HG02588 (cell line): ENCODE data around the gene CD101.
"Not testable (repeated sequence)": the region's sequence is repeated elsewhere in the genome, so short reads cannot be mapped to it uniquely, and the experiment has no call there.

Source experiments
- ATAC-seq: cut with Tn5 transposase; IDR thresholded peaks from one replicate; pipeline ENCODE4 v1.9.1; 2021; ENCODE audit warnings: mild to moderate bottlenecking, moderate library complexity; ENCODE audit not compliant: unreplicated experiment

CD101 gene, protein sequence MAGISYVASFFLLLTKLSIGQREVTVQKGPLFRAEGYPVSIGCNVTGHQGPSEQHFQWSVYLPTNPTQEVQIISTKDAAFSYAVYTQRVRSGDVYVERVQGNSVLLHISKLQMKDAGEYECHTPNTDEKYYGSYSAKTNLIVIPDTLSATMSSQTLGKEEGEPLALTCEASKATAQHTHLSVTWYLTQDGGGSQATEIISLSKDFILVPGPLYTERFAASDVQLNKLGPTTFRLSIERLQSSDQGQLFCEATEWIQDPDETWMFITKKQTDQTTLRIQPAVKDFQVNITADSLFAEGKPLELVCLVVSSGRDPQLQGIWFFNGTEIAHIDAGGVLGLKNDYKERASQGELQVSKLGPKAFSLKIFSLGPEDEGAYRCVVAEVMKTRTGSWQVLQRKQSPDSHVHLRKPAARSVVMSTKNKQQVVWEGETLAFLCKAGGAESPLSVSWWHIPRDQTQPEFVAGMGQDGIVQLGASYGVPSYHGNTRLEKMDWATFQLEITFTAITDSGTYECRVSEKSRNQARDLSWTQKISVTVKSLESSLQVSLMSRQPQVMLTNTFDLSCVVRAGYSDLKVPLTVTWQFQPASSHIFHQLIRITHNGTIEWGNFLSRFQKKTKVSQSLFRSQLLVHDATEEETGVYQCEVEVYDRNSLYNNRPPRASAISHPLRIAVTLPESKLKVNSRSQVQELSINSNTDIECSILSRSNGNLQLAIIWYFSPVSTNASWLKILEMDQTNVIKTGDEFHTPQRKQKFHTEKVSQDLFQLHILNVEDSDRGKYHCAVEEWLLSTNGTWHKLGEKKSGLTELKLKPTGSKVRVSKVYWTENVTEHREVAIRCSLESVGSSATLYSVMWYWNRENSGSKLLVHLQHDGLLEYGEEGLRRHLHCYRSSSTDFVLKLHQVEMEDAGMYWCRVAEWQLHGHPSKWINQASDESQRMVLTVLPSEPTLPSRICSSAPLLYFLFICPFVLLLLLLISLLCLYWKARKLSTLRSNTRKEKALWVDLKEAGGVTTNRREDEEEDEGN

DNA sequence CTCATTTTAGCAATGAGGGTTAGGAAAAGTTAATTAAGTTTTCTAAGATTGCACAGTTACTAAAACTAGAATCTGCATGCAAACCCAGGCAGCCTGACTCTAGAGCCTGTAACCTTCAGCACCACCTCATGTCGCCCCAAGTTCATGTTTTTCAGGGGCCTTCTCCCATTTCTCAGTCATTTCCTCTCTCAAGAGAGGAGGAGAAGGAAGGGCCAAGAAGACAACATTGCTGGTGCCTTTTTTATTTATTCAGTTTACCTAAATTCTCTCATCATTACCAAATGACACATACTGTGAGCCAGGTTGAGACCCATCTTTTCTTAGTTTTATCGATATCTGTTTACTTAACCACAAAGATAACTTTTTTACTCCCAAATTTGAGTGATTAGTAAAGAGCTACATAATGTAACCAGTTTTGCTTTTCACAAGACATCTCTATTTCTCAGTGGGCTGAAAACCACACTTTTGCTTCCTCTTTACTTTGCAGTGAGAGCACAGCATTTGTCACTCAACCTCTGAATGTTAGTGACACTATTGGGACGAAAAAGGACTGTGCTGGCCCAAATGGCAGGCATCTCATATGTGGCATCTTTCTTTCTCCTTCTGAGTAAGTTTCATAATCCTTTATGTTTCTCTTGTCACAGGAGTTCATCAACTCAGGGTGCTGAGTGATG lies at the start of gene CD101:
TSS of gene CD101 (plus strand) at position 507 of the 674 bp plus-strand sequence. CDS start at position 565, 58 bp downstream.
- ATAC-seq = peak; percentile 94

- no peak for ATAC-seq
Observed at GRCh38 chr1:116952738-116953275, 48.8 kb upstream of the CD101 start.

- ATAC-seq = no peak
Observed at GRCh38 chr1:116954440-116954839, 47.1 kb upstream of the CD101 start.

GRCh38 chr1:116956378-116956777 lies 45.2 kb upstream of the CD101 start:
- ATAC-seq = no peak

DNA sequence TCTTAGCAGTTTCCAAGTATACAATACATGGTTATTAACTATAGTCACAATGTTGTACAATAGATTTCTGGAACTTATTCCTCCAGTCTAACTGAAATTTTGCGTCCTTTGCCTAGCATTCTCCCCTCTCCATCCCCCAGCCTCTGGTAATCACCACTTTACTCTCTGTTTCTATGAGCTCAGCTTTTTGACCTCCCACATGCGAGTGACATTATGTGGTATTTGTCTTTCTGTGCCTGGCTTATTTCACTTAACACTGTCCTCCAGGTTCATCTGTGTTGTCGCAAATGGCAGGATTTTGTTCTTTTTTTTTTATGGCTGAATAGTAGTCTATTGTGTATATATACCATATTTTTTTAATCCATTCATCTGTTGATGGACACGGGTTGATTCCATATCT lies 43.9 kb upstream of the CD101 start:
- no peak for ATAC-seq

DNA sequence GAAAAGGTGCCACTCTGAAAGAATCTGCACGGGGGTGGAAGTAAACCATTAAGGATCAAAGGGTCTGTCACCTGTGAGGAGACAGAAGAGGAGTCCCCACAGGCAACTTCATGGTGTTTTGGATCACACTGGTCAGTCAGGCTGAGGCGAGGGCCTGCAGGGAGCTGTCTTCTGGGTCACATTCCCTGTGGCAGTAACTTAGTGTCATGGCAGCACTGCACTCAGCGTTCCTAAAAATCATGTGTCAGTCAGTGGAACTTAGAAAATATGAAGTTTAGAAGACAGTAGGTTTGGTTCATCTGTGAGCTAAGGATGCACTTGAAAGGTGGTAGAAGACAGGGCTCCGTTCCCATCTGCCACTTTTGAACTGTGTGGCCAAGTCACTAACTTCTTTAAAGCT lies 43.5 kb upstream of the CD101 start:
- no peak for ATAC-seq

DNA sequence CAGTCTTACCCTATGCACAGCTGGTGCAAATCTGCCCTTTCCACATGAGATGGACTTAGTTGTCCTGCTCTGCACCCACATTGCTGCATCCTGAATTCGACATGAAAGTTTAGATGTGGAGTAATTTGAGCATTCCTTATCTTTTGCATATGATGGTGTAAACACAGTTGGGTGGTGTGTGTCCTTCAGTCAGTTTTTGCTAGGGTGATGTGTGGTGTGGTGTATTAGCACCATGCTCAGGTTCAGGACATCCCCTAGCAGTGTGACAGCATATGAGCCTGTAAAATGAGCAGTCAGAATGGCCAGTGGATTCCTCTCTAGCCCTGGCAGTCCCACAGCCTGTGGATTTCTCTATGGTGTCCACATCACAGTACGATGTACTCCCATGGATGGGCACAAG lies 42.6 kb upstream of the CD101 start:
- ATAC-seq = no peak

DNA sequence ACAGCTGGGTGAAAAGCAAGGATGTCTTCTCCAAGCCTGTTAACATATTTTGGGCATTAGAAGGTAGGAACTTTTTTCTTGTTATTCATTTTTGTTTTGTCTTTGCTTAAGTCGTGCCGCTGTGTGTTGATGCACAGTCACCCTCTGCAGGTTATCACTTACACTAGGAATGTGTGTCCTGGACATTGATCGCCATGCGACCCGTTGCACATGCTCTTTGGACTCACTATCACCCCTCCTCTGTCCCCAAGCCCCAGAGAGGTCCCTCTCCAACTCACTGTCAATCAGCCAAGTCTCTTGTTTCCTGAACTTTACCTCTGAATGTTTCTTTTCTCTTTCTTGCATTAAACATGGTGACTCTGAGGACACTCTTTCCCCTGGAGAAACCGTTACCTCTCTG lies 40.0 kb upstream of the CD101 start:
- no peak for ATAC-seq

- ATAC-seq = no peak
Observed at GRCh38 chr1:116962987-116963639, 38.4 kb upstream of the CD101 start.

GRCh38 chr1:116966791-116967190 lies 34.8 kb upstream of the CD101 start:
- no peak for ATAC-seq

GRCh38 chr1:116968724-116969123 lies 32.8 kb upstream of the CD101 start:
- ATAC-seq = no peak

- no peak for ATAC-seq
Observed at GRCh38 chr1:116971258-116971860, 30.2 kb upstream of the CD101 start.

DNA sequence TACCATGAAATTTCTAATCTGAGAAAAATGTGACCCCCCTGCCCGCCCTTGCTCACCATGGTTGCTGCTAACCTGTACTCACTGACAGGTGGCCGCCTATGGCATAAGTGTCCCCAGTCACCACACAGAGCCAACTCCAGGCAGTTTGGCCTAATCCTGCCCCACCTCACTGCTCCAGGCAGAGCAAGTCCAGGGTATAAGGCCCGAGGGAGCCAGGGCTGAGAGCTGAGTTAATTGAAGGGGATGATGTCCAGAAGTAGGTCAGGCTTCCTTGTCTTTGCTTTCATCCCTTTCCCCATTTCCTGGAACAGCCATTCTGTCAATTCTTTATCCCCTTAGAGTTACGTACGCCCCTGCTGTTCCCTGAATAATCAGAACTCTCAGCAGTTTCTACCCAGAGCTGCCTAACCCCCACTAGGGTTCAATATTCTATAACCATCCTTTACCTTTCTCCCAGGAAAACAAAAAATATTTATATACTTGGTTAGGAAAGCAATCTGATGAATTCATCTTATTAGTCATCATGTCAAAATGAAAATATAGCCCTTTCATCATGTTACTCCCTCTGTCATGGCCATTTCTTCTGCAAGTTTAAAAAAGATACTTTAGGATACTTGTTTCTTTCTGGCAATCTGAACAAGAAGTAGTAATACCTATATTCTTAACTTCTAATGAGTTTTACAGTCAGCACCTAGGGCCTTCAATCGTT lies 29.4 kb upstream of the CD101 start:
- no peak for ATAC-seq

DNA sequence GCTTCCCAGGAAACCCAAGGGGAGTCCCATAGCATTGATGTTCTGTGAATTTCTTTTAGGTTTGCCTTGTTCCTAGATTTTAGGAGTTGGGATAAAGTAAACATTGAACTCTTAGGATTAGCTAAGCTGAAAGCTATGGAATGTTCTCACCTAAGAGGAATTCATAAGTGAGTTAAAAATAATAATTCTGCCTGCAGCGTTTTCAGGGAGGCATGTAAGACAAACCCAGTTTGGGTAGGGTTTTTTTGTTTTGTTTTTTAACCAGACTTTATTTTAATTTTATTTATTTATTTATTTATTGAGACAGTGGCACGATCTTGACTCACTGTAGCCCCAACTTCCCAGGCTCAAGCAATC lies 28.9 kb upstream of the CD101 start:
- ATAC-seq = no peak

GRCh38 chr1:116980309-116980708 lies 21.3 kb upstream of the CD101 start:
- ATAC-seq = not testable (repeated sequence)

GRCh38 chr1:116981521-116982037 lies 20.0 kb upstream of the CD101 start:
- ATAC-seq = no peak

- no peak for ATAC-seq
Observed at GRCh38 chr1:116982319-116983004, 19.1 kb upstream of the CD101 start.

DNA sequence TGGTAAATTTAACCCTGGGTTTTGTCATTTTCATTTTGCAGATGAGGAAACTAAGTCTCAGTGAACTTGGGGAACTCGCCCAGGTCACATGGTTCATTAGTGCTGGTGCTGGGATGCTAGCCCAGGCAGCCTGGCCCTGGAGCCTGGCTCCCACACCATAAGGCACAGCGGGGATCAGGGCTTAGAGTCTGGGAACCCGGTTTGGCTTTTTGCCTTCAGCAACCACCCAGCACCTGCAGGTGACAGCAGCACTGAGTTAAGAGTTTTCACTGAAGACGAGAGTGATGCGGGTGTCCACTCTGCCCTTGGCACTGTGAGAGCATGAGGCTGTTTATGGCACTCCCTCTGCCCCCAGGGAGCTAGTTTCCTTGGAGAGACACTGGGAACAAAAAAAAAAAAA lies 18.4 kb upstream of the CD101 start:
- no peak for ATAC-seq

DNA sequence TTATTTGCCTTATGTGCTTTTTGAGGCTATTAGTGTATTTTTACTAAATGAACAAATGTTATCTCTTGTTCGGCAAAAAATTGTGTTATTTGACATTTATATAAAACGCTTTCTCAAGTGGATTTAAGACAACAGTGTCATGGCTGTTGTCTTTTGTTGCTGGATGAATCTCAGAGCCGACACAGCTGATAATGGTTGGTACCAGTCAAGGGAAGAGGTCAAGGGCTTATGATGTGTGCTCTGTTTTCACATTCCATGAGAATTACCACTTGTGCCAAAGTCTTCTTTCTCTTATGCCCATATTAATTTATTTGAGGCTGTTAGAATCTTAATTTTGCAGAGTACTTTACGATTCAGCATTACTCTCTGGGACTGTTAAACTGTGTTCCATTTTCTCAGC lies 17.9 kb upstream of the CD101 start:
- no peak for ATAC-seq
